Measurements from ENCODE around the gene PRDM15.

DNA sequence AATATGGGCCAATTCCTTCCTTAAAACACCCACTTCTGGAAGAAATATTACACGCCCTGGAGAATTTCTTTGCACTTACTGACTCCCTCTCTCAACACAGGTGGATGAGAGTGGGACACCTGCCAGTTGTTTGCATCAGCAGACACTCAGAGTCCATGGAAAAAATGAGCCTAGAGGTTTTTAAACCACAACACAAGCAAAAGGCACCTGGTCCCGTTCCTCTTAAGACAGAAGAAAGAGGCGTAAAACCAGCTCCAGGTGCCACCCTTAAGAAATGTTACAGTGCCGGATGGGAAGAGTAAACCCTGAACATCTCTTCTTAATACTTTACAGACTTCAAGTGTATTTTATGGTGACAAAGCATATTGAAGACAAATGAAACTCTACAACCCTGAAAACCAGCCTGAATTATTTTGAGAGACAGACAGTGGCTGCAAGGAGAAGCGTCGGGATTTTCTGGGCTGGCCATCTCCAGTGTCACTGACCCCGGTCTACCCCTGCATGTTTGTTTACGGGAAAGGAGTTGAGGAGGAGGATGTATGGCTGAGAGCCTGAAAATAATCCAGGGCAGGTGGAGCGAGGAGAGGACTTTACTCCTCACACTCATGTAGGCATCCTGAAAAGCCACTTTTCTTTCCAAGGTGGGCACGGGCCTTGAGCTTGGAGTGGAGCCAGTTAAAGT lies 104.5 kb downstream of the PRDM15 start:
- TF ChIP-seq CTCF (conservative IDR thresholded peaks at IDR 0.05; ENCODE audit: low read length) (no peak), EZH2phosphoT487 (IDR thresholded peaks at IDR 0.05; ENCODE audit: borderline replicate concordance) (no peak)
